Endometrium (tissue), 2 donors: ENCODE data around the gene LIN52.

Source experiments
- FAIRE-seq: peaks from 2 replicates; lab custom pipeline; 2012; peaks lifted over from hg19 to GRCh38; lab: Jason Lieb, UNC
- donor health status: control.
- donor health status: control.

LIN52 gene

GRCh38 chr14:74237441-74237840 is 152.7 kb downstream of the LIN52 start:
- no peak for FAIRE-seq

- FAIRE-seq, result no peak
Measured at GRCh38 chr14:74238974-74239847, 154.5 kb downstream of the LIN52 start, which contains the start of gene VSX2. Gene VSX2 (plus strand): TSS chr14:74239449. CDS start chr14:74239562, 113 bp downstream.

DNA sequence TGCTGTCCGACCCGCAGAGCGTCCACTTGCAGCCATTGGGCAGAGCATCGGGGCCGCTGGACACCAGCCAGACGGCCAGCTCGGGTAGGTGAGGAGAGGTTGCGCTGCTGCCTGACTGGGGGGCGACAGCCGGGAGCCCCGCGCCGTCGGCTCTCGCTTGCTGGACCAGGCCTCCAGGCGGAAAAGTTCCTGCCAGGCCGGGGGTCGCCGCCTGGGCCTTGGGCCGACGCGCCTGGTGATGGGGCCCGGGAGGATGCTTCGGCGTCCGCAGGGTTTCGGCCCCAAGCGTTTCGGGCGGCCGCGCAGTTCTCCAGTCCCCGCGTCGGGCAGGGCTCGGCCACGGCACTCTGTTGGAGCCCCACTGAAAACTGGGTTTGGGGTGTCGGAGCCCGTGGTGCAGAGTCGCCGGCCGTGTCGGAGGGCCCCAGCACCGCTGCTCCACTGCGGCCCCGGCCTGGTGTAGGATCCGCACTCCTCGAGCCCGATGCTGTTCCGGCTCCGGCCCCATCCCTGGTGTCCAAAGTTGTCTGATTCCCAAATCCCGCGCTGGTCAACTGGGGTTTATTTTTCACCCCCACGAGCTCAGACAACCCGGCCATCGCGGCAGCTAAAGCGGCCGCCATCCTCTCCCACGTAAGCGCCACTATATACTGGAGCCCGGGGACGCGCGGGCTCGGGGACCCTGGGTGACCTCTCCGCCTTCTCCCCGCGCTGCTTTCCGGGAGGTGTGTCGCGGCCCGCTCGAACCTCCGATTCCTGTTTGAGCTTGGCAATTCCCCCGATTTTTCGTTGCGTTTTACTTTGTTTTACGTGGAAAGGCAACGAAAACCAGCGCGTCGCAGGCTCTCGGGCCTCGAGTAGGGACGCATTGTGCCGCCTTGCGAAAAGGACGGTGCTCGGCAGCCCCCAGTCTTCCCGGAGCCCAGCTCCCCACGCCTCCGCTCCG is 155.4 kb downstream of the LIN52 start:
- no peak for FAIRE-seq

DNA sequence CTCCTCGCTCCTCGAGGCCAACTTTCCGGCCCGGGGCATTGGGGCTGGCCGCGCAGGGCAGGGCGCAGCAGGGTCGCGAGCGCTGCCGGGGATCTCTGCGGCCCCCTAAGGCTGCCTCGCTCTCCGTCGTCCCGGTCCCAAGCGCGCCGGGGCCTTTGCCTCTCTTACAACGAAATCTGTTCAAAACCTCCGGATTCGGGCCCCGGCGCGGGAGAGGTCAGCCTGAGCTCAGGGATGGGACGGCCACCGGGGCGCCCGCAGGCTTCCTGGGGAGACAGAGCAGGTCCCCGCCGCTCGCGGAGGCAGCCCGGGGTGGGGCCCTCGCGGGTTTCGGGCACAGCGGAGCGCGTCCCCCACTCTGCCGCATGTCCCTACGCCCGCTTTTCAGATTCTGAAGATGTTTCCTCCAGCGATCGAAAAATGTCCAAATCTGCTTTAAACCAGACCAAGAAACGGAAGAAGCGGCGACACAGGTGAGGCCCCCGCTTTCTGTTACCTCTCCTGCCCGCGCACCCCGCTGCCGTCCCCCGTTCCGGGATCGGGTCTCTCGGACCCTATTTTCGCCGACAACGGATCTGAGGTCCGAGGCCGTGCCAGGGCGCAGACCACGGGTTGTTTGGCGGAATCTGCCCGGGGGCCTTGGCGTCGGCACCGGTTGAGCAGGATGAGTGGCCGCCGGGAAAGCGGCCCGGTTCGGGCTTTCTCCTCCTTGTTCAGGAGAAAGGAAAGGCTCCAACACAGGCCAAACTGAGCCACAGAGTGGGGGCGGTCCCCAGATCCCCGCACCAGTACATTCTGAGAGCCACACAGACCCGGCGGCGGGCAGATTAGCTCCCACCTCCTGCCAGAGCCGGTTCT is 156.3 kb downstream of the LIN52 start:
- no peak for FAIRE-seq

- FAIRE-seq, result no peak
Measured at GRCh38 chr14:74241652-74242017, 156.9 kb downstream of the LIN52 start.

GRCh38 chr14:74242021-74242779 is 157.4 kb downstream of the LIN52 start:
- no peak for FAIRE-seq

- no peak for FAIRE-seq
Measured at GRCh38 chr14:74242780-74243042, 158.0 kb downstream of the LIN52 start.

- FAIRE-seq, result no peak
Measured at GRCh38 chr14:74243051-74243450, 158.3 kb downstream of the LIN52 start.

DNA sequence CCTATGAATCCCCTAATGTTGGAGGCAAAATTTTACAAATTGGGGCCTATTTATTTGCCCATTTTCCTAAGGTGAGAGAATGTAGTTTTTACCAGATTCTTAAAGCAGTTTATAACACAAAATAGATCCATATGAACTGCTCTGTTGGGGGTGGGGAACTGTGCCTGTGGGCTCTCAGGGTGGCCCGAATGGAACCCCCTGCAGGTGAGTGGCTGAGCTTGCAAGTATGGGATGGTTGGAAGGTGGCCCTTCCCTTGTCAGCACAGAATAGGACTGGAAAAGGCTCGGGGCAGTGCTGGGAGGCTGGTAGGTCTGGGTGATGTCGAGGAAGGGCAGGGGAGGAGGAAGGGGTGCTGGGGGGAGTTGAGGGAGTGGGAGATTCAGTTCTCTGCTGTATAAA is 159.4 kb downstream of the LIN52 start:
- no peak for FAIRE-seq

DNA sequence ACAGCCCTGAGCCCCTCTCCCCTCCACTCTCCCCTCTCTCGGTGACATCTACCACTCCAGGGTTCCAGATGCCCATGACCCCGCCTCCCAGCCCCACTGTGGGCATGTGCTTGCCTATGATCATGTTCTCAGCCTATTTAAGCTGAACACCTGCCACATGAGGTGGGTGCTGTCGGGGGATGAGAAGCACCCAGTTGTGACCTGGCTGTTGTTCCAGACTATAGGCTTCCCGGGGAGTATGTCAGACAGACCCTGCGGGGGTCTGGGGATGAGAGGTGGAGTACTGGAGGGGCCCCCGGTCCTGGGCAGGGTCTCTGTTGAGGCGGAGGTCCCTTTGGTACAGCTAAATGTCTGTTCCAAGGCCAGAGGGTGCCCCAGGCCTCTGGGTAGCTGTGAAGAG is 160.5 kb downstream of the LIN52 start:
- no peak for FAIRE-seq

GRCh38 chr14:74246542-74246941 is 161.8 kb downstream of the LIN52 start:
- no peak for FAIRE-seq

DNA sequence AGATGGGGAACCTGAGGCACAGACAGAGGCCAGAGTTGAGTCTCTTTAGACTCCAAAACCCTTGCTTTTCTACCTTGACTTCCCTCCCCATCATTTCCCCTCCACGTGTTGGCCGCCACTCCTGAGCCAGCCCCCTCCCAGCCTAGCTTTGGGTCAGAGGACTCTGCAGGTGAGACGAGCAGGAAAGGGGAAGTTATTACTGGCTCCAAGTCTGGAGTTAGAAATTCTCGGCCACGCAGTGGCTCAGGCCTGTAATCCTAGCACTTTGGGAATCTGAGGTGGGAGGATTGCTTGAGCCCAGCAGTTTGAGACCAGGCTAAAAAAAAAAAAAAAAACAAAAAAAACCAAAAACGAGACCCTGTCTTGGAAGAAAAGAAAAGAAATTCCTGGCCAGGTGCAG is 163.3 kb downstream of the LIN52 start:
- FAIRE-seq, result no peak

GRCh38 chr14:74249433-74250375 is 164.9 kb downstream of the LIN52 start:
- FAIRE-seq, result no peak
